ENCODE results near the gene RAVER2.

The RAVER2 gene

DNA sequence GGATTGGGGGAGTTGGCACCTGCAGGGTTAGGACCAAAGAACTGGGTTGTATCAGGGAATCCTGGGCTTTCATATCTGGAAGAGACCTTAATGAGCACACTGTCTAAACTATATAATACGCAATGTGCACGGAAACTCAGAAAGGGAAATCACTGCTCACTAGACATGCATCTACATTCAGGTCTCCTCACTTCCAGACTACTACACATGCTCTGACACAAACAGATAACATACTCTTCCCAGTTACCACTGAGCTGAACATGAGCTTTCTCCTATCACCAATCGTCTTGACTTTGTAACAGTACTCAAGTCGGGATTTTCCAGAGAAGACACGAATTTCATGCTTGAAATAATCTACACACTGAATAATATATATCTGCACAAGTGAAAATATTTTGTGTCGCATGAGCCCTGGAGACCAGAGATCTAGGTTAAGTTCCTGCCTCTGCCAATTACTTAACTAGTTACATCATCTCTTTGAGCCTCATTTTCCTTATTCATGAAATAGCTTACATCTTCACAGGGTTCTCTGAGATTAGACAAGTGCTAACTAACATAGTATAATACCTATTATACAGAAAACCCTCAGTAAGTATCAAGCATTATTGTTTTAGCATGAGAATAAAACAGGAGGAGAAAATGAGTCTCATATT lies 120.4 kb downstream of the RAVER2 start:
- DNase-seq (ENCODE audit: insufficient read length, low spot score) (no peak), FAIRE-seq (no peak)
- TF ChIP-seq, protein P1, sequence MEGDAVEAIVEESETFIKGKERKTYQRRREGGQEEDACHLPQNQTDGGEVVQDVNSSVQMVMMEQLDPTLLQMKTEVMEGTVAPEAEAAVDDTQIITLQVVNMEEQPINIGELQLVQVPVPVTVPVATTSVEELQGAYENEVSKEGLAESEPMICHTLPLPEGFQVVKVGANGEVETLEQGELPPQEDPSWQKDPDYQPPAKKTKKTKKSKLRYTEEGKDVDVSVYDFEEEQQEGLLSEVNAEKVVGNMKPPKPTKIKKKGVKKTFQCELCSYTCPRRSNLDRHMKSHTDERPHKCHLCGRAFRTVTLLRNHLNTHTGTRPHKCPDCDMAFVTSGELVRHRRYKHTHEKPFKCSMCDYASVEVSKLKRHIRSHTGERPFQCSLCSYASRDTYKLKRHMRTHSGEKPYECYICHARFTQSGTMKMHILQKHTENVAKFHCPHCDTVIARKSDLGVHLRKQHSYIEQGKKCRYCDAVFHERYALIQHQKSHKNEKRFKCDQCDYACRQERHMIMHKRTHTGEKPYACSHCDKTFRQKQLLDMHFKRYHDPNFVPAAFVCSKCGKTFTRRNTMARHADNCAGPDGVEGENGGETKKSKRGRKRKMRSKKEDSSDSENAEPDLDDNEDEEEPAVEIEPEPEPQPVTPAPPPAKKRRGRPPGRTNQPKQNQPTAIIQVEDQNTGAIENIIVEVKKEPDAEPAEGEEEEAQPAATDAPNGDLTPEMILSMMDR (IDR thresholded peaks at IDR 0.05; ENCODE audit: insufficient read depth, missing control alignments), result no peak

DNA sequence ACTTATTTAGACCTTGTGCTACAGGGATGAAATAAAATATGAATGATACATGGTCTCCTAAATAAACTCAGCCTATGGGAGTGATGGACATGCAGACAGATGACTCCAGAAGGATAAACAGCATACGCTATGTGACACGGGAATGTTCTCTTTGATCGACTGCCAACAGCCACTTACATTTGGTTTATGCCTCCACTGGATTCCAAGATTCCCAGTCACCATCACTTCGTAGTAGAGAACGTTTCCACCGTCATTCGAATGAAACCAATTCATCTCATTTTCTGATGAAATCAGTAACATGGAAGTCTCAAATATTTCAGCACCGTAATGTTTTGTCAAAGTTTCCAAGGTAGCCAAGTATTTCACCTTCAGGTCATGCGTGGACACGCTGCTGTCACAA lies 121.8 kb downstream of the RAVER2 start:
- TF ChIP-seq, protein P1 (IDR thresholded peaks at IDR 0.05; ENCODE audit: insufficient read depth, missing control alignments), result no peak
- DNase-seq (ENCODE audit: insufficient read length, low spot score), result no peak
- no peak for FAIRE-seq

DNA sequence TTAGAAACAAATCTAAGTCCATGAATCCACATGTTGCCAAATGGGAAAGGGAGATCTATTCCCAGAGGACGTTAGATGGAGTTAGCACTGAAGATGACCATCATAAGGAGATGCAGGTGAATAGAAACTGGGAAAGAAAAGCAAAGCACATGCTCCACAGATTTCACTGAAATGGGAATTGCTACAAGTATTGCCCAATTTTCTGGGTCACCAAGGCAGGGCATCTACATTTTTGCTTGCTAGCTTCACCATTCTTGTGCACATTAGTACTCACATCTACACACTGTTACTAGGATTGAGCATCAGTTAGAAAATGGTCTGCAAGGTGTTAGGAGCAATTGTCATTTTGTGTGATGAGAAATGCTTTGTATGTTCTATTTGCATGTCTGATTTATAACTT lies 122.4 kb downstream of the RAVER2 start:
- FAIRE-seq (no peak), DNase-seq (ENCODE audit: insufficient read length, low spot score) (no peak)
- TF ChIP-seq, protein P1 (IDR thresholded peaks at IDR 0.05; ENCODE audit: insufficient read depth, missing control alignments), result no peak

DNA sequence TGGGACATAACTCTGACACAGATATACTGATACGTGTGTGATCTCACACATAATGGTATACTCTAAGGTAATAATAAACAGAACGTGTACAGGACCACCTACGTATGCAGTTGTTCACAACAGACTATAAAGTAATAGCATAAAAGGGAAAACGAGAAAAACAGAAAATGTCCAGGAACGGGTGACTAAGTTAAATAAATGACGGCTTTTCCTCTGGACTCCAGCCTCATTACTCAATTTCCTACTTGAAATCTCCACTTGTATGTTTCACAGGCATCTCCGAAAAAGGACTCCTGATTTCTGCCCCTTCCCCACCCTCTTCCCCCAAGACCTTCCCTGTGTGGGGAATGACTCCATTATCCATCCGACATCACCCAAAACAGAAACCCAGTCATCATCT lies 126.4 kb downstream of the RAVER2 start:
- no peak for DNase-seq (ENCODE audit: insufficient read length, low spot score)
- TF ChIP-seq, protein P1 (IDR thresholded peaks at IDR 0.05; ENCODE audit: insufficient read depth, missing control alignments), result no peak
- no peak for FAIRE-seq

DNA sequence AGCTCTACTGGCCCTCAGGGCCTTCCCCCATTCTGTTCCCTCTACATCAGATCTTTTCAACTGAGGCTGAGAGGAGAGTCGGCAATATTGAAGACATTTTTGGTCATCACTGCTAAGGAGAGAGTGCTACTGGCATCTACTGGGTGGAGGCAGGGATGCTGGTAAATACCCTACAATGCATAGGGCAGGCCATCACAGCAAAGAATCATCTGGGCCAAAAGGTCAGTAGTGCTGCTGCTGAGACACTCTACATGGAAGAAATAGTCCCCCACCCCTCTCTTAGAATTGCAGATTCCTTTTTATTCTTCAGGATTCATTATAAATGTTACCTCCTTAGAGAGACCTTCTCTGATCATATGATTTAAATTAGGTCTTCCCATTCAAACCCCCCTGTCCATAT lies 127.2 kb downstream of the RAVER2 start:
- FAIRE-seq (no peak), DNase-seq (ENCODE audit: insufficient read length, low spot score) (no peak)
- TF ChIP-seq, protein P1 (IDR thresholded peaks at IDR 0.05; ENCODE audit: insufficient read depth, missing control alignments), result no peak

DNA sequence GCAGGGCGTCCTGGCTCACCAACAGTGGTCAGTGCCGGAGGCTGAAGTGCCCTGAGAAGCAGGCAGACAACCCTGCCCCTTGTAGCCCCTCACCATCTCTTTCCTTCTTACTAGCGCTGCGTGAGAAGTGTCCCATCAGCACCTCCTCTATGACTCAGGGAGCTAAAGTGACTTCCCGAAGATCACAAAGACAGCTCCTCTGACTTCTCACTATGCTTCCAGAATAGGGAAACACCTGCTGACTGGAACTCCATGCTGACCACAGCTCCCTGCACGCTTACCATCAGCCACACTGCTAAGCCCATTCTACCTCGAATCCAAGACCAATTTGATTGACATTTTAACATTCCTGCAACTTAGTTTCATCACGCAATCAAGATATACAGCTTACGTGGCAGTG lies 128.7 kb downstream of the RAVER2 start:
- TF ChIP-seq, protein P1 (IDR thresholded peaks at IDR 0.05; ENCODE audit: insufficient read depth, missing control alignments), result no peak
- FAIRE-seq (no peak), DNase-seq (ENCODE audit: insufficient read length, low spot score) (no peak)

DNA sequence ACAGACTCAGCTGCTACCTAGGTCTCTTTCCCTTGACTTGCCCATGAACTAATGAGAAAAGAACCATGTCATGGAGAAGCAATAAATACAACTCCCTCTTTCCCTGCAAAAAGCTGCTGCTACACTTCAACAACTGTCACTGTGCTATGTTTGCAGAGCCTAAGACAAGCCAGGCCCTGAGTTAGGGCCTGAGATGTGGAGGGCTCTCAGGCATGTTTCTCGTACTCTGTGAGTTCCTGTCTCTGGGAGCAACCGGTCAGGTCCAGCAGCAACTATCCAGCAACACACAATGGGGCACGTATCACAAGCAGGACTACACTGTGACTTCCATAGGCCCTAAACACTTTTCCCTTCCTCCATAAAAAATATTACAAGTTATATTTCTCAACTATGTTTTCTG lies 129.8 kb downstream of the RAVER2 start:
- no peak for DNase-seq (ENCODE audit: insufficient read length, low spot score)
- TF ChIP-seq, protein P1 (IDR thresholded peaks at IDR 0.05; ENCODE audit: insufficient read depth, missing control alignments), result no peak
- FAIRE-seq, result no peak

All from D721Med (cell line).